Measurements from ENCODE around the gene RPS23. TPM values are rescaled to one million over a fixed set of nuclear protein-coding genes. Genes with fewer than 3 reads are reported as not detected.

The RPS23 gene
- total RNA-seq, 1 donor, result 2,597 TPM

GRCh38 chr5:82320966-82321365, 42.8 kb upstream of the RPS23 start:
- Histone ChIP-seq H3K4me2 (ENCODE audit: insufficient read depth, low read length) (no peak overlapping the region), H3K27me3 (ENCODE audit: insufficient read depth, low read length) (peaks cover 3% of the 10 kb centered on the region), H3K9me3 (ENCODE audit: low read depth, low read length) (no peaks in the 10 kb centered on the region), H2AFZ (ENCODE audit: low read length) (no peak overlapping the region), H3K36me3 (ENCODE audit: insufficient read depth, low read length) (no peaks in the 10 kb centered on the region), H3K4me1 (ENCODE audit: insufficient read depth, low read length) (no peaks in the 10 kb centered on the region), H3K79me2 (ENCODE audit: insufficient read depth, low read length) (no peaks in the 10 kb centered on the region), H3K4me3 (ENCODE audit: insufficient read depth, low read length) (no peak overlapping the region), H3K27ac (ENCODE audit: low read depth, low read length) (no peak overlapping the region), H4K20me1 (ENCODE audit: insufficient read depth, low read length) (no peaks in the 10 kb centered on the region)
- no peak for DNase-seq (ENCODE audit: insufficient read length, low spot score, missing footprints)
- no peak for TF ChIP-seq CTCF (IDR thresholded peaks at IDR 0.05; ENCODE audit: extremely low read depth, low read depth, low read length)

- H3K4me2 ChIP-seq (ENCODE audit: insufficient read depth, low read length), result no peak overlapping the region
- no peaks in the 10 kb centered on the region for H3K79me2 ChIP-seq (ENCODE audit: insufficient read depth, low read length)
- no peaks in the 10 kb centered on the region for H4K20me1 ChIP-seq (ENCODE audit: insufficient read depth, low read length)
- no peaks in the 10 kb centered on the region for H3K36me3 ChIP-seq (ENCODE audit: insufficient read depth, low read length)
- H3K4me3 ChIP-seq (ENCODE audit: insufficient read depth, low read length), result no peak overlapping the region
- no peak for TF ChIP-seq CTCF (IDR thresholded peaks at IDR 0.05; ENCODE audit: extremely low read depth, low read depth, low read length)
- H2AFZ ChIP-seq (ENCODE audit: low read length), result no peak overlapping the region
- no peak overlapping the region for H3K27ac ChIP-seq (ENCODE audit: low read depth, low read length)
- no peak for DNase-seq (ENCODE audit: insufficient read length, low spot score, missing footprints)
- H3K9me3 ChIP-seq (ENCODE audit: low read depth, low read length), result no peaks in the 10 kb centered on the region
- peaks cover 3% of the 10 kb centered on the region for H3K27me3 ChIP-seq (ENCODE audit: insufficient read depth, low read length)
- no peaks in the 10 kb centered on the region for H3K4me1 ChIP-seq (ENCODE audit: insufficient read depth, low read length)
Observed at GRCh38 chr5:82319651-82320376, 41.7 kb upstream of the RPS23 start.

GRCh38 chr5:82319192-82319591, 41.0 kb upstream of the RPS23 start:
- H3K4me1 ChIP-seq (ENCODE audit: insufficient read depth, low read length), result no peaks in the 10 kb centered on the region
- no peaks in the 10 kb centered on the region for H4K20me1 ChIP-seq (ENCODE audit: insufficient read depth, low read length)
- DNase-seq (ENCODE audit: insufficient read length, low spot score, missing footprints), result no peak
- no peak overlapping the region for H3K4me2 ChIP-seq (ENCODE audit: insufficient read depth, low read length)
- H3K9me3 ChIP-seq (ENCODE audit: low read depth, low read length), result no peaks in the 10 kb centered on the region
- H3K79me2 ChIP-seq (ENCODE audit: insufficient read depth, low read length), result no peaks in the 10 kb centered on the region
- TF ChIP-seq CTCF (IDR thresholded peaks at IDR 0.05; ENCODE audit: extremely low read depth, low read depth, low read length), result no peak
- no peak overlapping the region for H3K27ac ChIP-seq (ENCODE audit: low read depth, low read length)
- H3K4me3 ChIP-seq (ENCODE audit: insufficient read depth, low read length), result no peak overlapping the region
- H2AFZ ChIP-seq (ENCODE audit: low read length), result no peak overlapping the region
- H3K27me3 ChIP-seq (ENCODE audit: insufficient read depth, low read length), result peaks cover 3% of the 10 kb centered on the region
- H3K36me3 ChIP-seq (ENCODE audit: insufficient read depth, low read length), result no peaks in the 10 kb centered on the region

- DNase-seq (ENCODE audit: insufficient read length, low spot score, missing footprints), result no peak
- Histone ChIP-seq H3K4me2 (ENCODE audit: insufficient read depth, low read length) (no peak overlapping the region), H3K27ac (ENCODE audit: low read depth, low read length) (no peak overlapping the region), H3K36me3 (ENCODE audit: insufficient read depth, low read length) (no peaks in the 10 kb centered on the region), H3K9me3 (ENCODE audit: low read depth, low read length) (no peaks in the 10 kb centered on the region), H2AFZ (ENCODE audit: low read length) (no peak overlapping the region), H3K4me3 (ENCODE audit: insufficient read depth, low read length) (no peak overlapping the region), H3K4me1 (ENCODE audit: insufficient read depth, low read length) (peaks cover 9% of the 10 kb centered on the region), H3K79me2 (ENCODE audit: insufficient read depth, low read length) (no peaks in the 10 kb centered on the region), H3K27me3 (ENCODE audit: insufficient read depth, low read length) (no peaks in the 10 kb centered on the region), H4K20me1 (ENCODE audit: insufficient read depth, low read length) (no peaks in the 10 kb centered on the region)
- TF ChIP-seq CTCF (IDR thresholded peaks at IDR 0.05; ENCODE audit: extremely low read depth, low read depth, low read length), result no peak
Observed at GRCh38 chr5:82314964-82315758, 37.0 kb upstream of the RPS23 start.
